ENCODE results near the gene GASK1B.

GASK1B gene

DNA sequence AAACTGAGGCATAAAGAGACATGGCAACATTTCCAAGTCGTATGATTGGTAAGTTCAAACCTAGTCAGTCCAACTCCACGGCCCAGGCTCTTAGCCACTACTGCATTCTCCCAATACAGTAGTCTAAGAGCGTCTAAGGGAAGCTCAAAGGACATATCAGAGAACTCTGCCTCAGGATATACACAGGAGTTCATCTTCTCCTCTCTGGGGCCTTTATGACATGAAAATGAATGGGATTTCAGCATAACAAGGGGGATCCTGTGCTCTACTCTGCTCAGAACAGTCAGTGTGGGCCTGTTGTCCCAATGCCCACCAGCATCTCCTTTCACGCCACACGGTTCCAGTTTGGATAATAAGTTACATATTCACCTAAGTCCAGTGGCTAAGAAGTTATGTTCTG is 4.2 kb downstream of the GASK1B start:
- H3K36me3 Mint-ChIP-seq = no peaks in the 10 kb centered on the region
- peaks cover 7% of the 10 kb centered on the region for H3K4me1 Mint-ChIP-seq
- H3K4me3 Mint-ChIP-seq = no peak overlapping the region
- H3K9me3 Mint-ChIP-seq = no peaks in the 10 kb centered on the region
- no peak overlapping the region for H3K27ac Mint-ChIP-seq
- no peak for ATAC-seq
- peaks cover 21% of the 10 kb centered on the region for H3K27me3 Mint-ChIP-seq

DNA sequence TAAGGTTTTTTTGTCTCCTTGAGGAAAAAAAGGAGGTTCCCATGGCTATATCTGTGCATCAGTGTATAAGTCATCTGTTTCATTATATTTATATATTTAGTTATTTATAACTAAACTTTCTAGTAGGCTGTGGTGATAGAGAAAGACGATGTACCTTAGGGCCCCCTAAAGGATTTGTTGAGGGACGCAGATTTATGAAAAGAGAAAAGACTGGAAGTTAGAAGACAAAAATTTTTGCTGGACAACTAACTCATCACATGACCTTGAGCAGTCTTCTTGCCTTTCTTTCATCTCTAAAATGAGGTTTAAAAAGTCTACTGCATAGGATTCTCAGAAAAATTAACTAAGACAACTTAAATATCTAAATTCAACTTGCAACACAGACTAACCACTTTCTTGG is 6.1 kb downstream of the GASK1B start:
- Mint-ChIP-seq H3K27ac (no peak overlapping the region), H3K27me3 (peaks cover 13% of the 10 kb centered on the region), H3K4me3 (no peak overlapping the region), H3K9me3 (no peaks in the 10 kb centered on the region), H3K36me3 (no peaks in the 10 kb centered on the region), H3K4me1 (peaks cover under 1% of the 10 kb centered on the region)
- no peak for ATAC-seq

DNA sequence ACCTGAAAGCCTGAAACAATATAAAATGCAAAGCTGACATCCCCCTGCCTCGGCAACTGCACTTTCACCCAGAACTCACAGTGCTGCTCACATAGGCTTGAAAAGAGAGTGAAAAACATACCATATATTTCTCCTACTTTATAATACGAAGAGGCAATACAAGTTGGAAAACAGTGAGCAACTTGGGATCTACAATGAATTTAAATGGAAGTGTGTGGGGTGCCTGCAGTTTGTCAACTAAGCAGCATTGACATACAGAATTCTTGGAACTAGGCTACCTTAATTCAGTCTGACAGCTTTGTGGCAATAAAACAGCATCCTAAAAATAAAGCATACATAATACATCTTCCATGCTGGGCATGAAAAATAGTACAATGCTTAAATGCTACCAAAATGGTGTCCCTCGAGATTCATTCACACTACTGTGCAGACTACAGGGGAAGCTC is 8.0 kb downstream of the GASK1B start:
- Mint-ChIP-seq H3K4me1 (no peaks in the 10 kb centered on the region), H3K27me3 (no peaks in the 10 kb centered on the region), H3K36me3 (no peaks in the 10 kb centered on the region), H3K4me3 (no peak overlapping the region), H3K9me3 (no peaks in the 10 kb centered on the region), H3K27ac (no peak overlapping the region)
- no peak for ATAC-seq

DNA sequence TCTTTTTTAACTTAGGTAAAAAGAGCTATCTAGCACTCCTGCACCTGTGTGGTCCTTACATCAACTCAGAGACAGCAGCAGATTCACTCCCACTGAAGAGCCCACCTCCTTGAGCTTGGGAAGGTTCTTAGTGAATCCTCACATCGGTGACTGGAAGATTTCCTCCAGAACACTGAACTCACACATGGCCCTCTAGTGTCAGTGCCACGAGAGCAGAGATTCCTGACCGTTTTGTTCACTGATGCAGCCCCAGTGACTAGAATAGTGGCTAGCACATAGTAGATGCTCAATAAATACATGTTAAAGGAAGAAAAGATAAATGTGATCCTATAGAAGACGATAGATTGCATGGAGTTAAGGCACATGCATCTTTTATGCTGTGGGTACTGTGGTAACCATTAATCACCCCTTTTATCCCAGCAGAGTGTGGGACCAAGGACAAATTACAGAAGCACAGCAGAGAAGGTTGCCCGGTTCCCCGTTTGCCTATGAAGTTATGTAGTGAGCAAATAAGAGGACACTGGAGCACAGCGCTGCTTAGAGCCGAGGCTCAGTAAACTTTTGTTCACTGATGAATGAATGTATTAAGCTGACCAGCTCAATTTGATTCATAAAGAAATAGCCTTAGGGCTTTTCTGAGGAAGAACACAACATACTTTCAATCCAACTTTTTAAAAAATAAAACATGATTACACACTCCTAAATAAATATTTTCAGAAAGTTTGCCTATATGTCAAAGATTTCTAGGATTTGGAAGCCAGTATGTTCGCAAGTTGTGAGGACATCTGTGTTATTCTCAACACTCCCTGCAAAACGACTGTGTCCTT is 8.7 kb downstream of the GASK1B start:
- Mint-ChIP-seq H3K27ac (no peak overlapping the region), H3K4me3 (no peak overlapping the region), H3K27me3 (no peaks in the 10 kb centered on the region), H3K36me3 (no peaks in the 10 kb centered on the region), H3K9me3 (no peaks in the 10 kb centered on the region), H3K4me1 (no peaks in the 10 kb centered on the region)
- no peak for ATAC-seq

DNA sequence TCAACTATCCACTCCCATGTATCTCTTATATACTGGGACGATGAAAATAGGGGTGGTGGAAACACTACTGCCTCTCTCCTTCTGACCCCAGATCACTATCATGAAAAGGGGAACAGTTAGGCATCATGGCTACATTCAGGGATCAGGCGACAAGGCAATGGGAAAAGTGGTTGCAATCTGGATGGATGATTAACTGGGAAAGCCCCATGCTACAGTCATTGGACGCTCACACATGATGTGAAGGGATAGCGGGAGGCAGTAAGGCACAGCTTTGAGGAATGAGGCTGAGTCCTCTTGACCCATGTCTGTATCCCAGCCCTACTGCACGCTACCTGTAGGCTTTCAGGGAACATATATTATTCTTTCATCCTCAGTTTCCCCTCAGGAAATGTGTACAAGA is 10.2 kb downstream of the GASK1B start:
- Mint-ChIP-seq H3K9me3 (no peaks in the 10 kb centered on the region), H3K36me3 (no peaks in the 10 kb centered on the region), H3K4me1 (no peaks in the 10 kb centered on the region), H3K27me3 (no peaks in the 10 kb centered on the region), H3K4me3 (no peak overlapping the region), H3K27ac (no peak overlapping the region)
- ATAC-seq = no peak

DNA sequence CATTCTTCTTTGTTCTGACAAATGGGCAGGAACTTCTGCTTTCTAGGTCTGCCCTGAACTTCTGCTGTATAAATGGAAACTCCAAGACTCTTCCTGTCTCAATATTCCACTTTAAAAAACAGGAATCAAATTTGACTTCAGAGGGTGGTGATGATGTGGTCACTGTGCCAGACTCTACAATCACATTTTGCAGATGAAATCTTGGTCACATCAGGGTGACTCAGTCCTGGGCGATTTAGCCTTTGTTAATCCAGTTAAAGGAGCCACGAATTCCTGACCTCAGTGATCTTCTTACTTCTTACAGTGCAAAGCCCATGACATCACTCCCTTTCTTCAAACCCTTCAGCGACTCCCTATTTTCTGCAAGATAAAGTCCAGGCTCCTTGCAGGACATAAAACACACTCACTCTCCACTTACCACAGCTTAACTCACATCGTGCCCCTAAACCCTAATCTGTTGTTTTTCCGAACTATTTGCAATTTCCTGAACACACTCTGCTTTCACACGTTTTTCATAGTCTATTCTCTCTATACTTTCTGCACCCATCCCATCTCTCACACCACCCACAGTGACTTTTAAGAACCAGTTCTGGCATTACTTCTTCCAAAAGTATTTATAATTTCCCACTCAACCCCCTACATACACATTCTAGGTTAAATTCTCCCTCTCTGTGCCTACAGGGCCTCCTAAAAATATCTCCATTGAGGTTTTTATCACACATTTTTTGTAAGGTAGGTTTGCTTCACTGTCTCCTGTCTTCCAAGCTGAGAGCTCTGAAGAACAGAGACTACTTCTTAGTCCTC is 11.1 kb downstream of the GASK1B start:
- Mint-ChIP-seq H3K27ac (no peak overlapping the region), H3K4me1 (no peaks in the 10 kb centered on the region), H3K9me3 (no peaks in the 10 kb centered on the region), H3K4me3 (no peak overlapping the region), H3K36me3 (no peaks in the 10 kb centered on the region), H3K27me3 (no peaks in the 10 kb centered on the region)
- ATAC-seq = no peak

DNA sequence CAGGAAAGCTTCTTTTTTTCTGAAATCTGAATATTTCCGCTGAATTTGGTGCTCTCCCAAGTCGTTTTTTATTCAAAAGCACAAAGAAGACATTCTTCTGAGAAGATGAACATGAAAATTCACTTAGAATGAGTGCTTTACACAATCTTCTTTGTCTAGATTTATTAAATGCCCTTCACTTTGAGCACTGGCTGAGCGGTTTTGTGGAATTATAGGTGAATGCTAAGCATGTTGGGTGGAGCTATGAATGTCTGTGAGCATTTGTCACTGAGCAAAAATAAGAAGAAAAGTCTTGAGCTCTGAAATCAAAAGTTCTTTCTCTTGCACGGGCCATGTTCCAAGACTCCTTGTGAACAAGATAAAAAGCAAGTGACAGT is 13.1 kb downstream of the GASK1B start:
- no peaks in the 10 kb centered on the region for H3K9me3 Mint-ChIP-seq
- no peak overlapping the region for H3K4me3 Mint-ChIP-seq
- H3K27ac Mint-ChIP-seq = no peak overlapping the region
- H3K27me3 Mint-ChIP-seq = no peaks in the 10 kb centered on the region
- H3K4me1 Mint-ChIP-seq = no peaks in the 10 kb centered on the region
- no peak for ATAC-seq
- H3K36me3 Mint-ChIP-seq = no peaks in the 10 kb centered on the region

DNA sequence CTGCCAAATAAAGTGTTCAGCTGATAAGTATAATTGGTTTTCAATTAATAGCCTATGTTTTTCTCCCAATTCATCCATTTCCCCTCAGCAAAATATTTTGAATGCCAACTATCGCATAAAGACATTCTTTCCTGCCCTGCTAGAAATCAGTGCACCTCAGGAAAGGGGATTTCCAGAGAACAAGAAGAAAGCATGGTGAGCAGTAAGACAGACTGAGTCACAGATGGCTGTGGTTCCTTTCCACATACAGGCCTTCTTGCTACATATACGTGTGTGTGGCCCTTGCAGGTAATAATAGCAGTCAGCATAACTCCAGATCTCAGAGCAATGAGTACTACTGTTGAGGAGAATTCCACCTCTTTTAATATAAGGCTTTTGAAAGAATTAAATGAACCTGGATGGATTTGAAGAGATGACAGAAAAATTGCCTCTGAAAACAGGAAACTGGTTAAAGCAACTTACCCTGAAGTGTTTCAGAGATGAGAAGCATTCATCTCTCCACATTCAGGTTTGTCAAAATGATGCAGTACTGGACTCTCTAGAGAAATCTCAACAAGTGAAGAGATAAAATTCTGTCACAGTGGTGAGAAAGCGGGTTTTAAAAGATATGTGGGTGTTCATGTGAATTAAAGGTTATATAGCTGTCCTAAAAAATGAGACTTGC is 13.6 kb downstream of the GASK1B start:
- Mint-ChIP-seq H3K27me3 (no peaks in the 10 kb centered on the region), H3K4me3 (no peak overlapping the region), H3K4me1 (no peaks in the 10 kb centered on the region), H3K36me3 (no peaks in the 10 kb centered on the region), H3K27ac (no peak overlapping the region), H3K9me3 (no peaks in the 10 kb centered on the region)
- ATAC-seq = no peak

DNA sequence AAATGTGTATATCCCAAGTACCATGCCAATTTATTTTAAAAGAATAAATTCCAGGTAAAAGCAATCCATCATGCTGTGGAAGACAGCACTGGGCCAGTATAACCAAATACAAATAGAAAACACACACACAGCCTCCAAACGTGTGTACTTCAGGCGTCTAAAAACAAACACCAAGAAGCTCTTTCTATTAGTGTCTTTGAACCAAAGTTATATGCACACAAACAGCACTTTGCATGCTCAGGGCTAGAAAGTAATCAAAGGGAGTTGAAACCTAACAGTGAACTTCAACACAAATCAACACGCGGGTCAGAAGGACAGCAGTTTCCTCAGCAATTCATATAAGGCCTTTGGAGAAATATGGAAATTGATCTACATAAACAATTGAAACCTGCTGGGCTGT is 15.4 kb downstream of the GASK1B start:
- H3K27me3 Mint-ChIP-seq = no peaks in the 10 kb centered on the region
- H3K27ac Mint-ChIP-seq = no peak overlapping the region
- no peaks in the 10 kb centered on the region for H3K4me1 Mint-ChIP-seq
- H3K36me3 Mint-ChIP-seq = no peaks in the 10 kb centered on the region
- no peaks in the 10 kb centered on the region for H3K9me3 Mint-ChIP-seq
- no peak overlapping the region for H3K4me3 Mint-ChIP-seq
- no peak for ATAC-seq

DNA sequence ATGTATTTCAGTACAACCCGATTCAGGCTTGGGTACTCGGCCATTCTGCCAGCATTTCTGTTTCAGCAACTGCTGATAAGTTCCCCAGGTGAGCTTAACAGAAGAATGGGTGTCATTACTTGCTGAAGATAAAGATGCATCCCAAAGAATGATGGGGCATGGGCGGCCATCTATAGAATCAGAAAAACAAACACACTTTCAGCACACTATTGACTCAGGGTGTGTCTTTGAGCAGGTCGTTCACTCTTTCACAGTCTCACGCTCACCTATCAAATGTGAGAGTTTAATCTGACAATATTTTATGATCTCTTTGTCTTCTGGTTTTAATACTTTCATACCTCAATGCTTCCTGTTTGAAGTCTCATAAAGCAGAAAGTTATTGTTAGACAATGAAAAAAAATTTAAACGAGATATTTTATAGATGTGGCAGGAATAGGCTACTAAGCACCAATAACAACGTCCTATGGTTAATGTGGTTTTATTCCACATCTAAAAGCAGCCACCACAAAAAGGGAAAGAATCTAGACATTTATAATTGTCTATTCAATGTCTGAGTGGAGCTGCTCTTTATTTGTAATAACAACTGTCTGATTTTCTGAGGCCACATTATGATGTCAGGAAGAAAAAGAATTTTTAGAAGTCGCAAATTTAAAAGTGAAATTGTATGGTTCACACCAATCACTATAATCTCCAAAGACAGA is 17.0 kb downstream of the GASK1B start:
- Mint-ChIP-seq H3K9me3 (no peaks in the 10 kb centered on the region), H3K4me3 (no peak overlapping the region), H3K27ac (no peak overlapping the region), H3K36me3 (no peaks in the 10 kb centered on the region), H3K27me3 (no peaks in the 10 kb centered on the region), H3K4me1 (no peaks in the 10 kb centered on the region)
- ATAC-seq = no peak

DNA sequence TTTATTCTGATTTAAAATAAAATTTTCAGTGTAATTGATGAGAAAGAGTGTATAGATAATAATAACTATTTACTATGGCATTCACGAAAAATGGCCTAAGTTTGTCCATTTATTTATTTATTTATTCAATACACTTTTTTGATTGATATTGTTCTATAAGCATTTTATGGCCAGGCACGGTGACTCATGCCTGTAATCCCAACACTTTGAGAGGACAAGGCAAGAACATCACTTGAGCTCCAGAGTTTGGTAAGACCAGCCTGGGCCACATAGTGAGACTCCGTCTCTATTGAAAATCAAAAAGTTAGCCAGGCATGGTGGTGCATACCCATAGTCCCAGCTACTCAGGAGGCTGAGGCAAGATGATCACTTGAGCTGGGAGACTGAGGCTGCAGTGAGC is 25.7 kb downstream of the GASK1B start:
- Mint-ChIP-seq H3K4me3 (no peak overlapping the region), H3K9me3 (no peaks in the 10 kb centered on the region), H3K4me1 (no peaks in the 10 kb centered on the region), H3K36me3 (no peaks in the 10 kb centered on the region), H3K27ac (no peak overlapping the region), H3K27me3 (no peaks in the 10 kb centered on the region)
- ATAC-seq = no peak

DNA sequence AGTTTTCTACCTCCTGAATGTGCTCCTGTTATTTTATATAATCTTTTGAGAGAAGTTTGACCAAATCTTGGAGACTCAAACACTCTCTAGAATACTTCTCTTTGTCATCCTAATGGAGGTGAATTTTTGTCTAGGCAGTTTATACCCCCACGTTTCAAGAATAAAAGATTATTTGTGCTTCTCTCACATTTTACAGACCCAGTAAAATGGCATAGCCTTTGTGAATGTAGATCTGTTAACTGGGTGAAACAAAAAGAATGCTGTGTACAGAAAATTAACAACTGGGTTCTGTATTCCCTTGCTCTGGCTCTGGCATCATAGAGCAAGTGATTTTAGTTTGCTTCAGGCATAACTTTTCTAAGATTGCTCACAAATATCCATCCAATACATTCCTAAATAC is 26.1 kb downstream of the GASK1B start:
- Mint-ChIP-seq H3K4me1 (no peaks in the 10 kb centered on the region), H3K36me3 (no peaks in the 10 kb centered on the region), H3K9me3 (no peaks in the 10 kb centered on the region), H3K27ac (no peak overlapping the region), H3K4me3 (no peak overlapping the region), H3K27me3 (no peaks in the 10 kb centered on the region)
- no peak for ATAC-seq

DNA sequence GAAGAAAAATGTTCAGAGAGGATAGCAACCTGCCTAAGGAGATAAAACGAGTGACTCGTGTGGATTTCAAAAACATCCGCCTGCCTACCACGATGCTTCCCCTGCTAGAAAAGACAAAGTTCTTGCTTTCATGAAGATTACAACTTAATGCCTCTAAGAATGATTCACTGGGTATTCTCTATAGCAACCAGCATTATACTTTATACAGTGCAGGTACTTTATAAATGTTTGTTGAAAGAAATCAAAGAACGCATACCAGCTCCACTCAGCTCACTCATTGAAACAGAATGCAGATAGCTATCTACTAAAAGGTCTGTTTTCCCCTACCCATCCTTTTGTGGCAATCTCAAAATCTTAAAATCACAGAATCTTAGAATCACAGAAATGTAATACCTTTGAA is 33.7 kb downstream of the GASK1B start:
- H3K27ac Mint-ChIP-seq = no peak overlapping the region
- no peaks in the 10 kb centered on the region for H3K36me3 Mint-ChIP-seq
- no peaks in the 10 kb centered on the region for H3K9me3 Mint-ChIP-seq
- no peak for ATAC-seq
- no peaks in the 10 kb centered on the region for H3K27me3 Mint-ChIP-seq
- H3K4me1 Mint-ChIP-seq = no peaks in the 10 kb centered on the region
- H3K4me3 Mint-ChIP-seq = no peak overlapping the region

DNA sequence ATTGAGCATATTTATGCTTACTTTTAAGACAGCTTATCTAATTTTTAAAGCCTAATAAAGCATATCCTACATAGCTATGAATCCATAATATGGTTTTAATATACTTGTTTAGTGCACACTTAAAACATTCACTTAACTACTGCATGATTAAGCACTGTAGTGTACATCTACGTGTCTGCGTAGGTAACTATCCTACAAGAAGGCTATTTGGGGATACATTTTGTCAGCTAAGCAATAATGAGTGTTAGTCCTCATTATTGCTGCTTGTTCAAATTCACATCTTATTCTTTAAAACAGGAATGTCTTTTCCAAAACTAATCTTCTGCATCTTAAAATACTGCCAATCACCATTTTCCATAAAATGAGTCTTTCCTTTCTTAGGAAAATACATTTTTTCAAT is 38.6 kb downstream of the GASK1B start:
- Mint-ChIP-seq H3K27ac (no peak overlapping the region), H3K9me3 (no peaks in the 10 kb centered on the region), H3K36me3 (no peaks in the 10 kb centered on the region), H3K27me3 (no peaks in the 10 kb centered on the region), H3K4me1 (no peaks in the 10 kb centered on the region), H3K4me3 (no peak overlapping the region)
- no peak for ATAC-seq

DNA sequence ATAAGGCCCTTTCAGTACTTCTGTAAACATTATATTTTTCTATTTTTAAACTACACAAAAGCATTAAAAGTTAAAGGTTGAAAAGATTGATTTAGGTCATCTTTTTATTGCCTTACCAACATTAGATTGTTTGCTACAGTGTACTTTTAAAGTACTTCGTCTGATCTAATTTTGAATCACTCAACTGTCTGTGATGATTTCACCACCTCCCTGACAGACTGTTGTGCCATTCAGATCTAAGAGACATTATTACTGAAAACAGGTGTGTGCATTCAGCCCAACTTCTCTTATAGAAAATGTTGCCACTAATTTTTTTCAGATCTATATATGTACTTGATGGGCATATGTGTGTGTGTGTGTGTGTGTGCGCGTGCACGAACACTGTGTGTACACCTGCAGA is 39.3 kb downstream of the GASK1B start:
- H3K27me3 Mint-ChIP-seq = no peaks in the 10 kb centered on the region
- H3K4me3 Mint-ChIP-seq = no peak overlapping the region
- no peak for ATAC-seq
- no peak overlapping the region for H3K27ac Mint-ChIP-seq
- H3K4me1 Mint-ChIP-seq = no peaks in the 10 kb centered on the region
- no peaks in the 10 kb centered on the region for H3K36me3 Mint-ChIP-seq
- H3K9me3 Mint-ChIP-seq = no peaks in the 10 kb centered on the region

Data from stimulated activated memory B cell treated with anti-CD40 and anti-IgM and Interleukin-4, amounts not matched to agents 10 μg/mL and 1 μg/mL and 100 μg/mL, for 72 hours (primary cell).